Adrenal gland (tissue), 5 donors: Measurements from ENCODE around the gene RGS17.

Experiments used
- CTCF ChIP-seq, 6 experiments: fragments of 450-650 bp in 4 of 6; fragments of 200-600 bp in 2 of 6; sonication (generic) in 1 of 6; IDR thresholded peaks; 1 replicate in 5 of 6; 2 replicates in 1 of 6; pipeline versions ENCODE4 v1.5.1 to v1.8.0; 2016 to 2021; ENCODE audit warnings: antibody characterized with exemption in 6 of 6, mild to moderate bottlenecking in 2 of 6, moderate library complexity in 1 of 6
- POLR2A ChIP-seq, 2 donors: fragments of 450-650 bp; IDR thresholded peaks; one replicate each; pipeline ENCODE4 v1.6.1; 2017; ENCODE audit warnings: antibody characterized with exemption in 2 of 2, mild to moderate bottlenecking in 2 of 2, moderate library complexity in 1 of 2
- donor health status: DM: no; HTN: no; CAD: no.

GRCh38 chr6:153070756-153071155 lies 60.3 kb downstream of the RGS17 start:
- no peak for TF ChIP-seq CTCF (IDR thresholded peaks at IDR 0.05)
- TF ChIP-seq POLR2A (IDR thresholded peaks at IDR 0.05) = no peak
